ENCODE results near the gene DUOX2.

DUOX2 gene

GRCh38 chr15:45129651-45130129 lies 15.7 kb upstream of the DUOX2 start, which contains the start of the genes DUOX1 and DUOXA1:
TSS of gene DUOX1 (plus strand) at chr15:45129994. CDS start at chr15:45131967, 1,973 bp downstream.
TSS of gene DUOXA1 (minus strand) at chr15:45129879. CDS start at chr15:45123014, 6,865 bp downstream.
- Histone ChIP-seq H3K36me3 (no peaks in the 10 kb centered on the region), H3K9me3 (no peaks in the 10 kb centered on the region), H3K27me3 (peaks cover 99% of the 10 kb centered on the region), H3K4me3 (ENCODE audit: low read depth in 1 of 2, low read length in 1 of 2) (no peak within 1 kb of the TSS), H3K4me1 (ENCODE audit: control insufficient read depth in 1 of 2, insufficient read depth in 1 of 2, low read depth in 1 of 2, low read length in 1 of 2) (peaks cover 0 to 8% of the 10 kb centered on the region in 2 experiments), H3K27ac (no peak within 1 kb of the TSS)
- TF ChIP-seq CTCF (IDR thresholded peaks at IDR 0.05), result no peak

GRCh38 chr15:45128971-45129639 lies 15.1 kb upstream of the DUOX2 start:
- H3K4me3 ChIP-seq (ENCODE audit: low read depth in 1 of 2, low read length in 1 of 2), result no peak overlapping the region
- H3K27ac ChIP-seq, result no peak overlapping the region
- H3K36me3 ChIP-seq, result no peaks in the 10 kb centered on the region
- H3K4me1 ChIP-seq (ENCODE audit: control insufficient read depth in 1 of 2, insufficient read depth in 1 of 2, low read depth in 1 of 2, low read length in 1 of 2), result peaks cover 0 to 8% of the 10 kb centered on the region in 2 experiments
- no peaks in the 10 kb centered on the region for H3K9me3 ChIP-seq
- no peak for TF ChIP-seq CTCF (IDR thresholded peaks at IDR 0.05)
- peaks cover 99% of the 10 kb centered on the region for H3K27me3 ChIP-seq

GRCh38 chr15:45126535-45127158 lies 12.7 kb upstream of the DUOX2 start:
- Histone ChIP-seq H3K27me3 (peaks cover 99% of the 10 kb centered on the region), H3K9me3 (no peaks in the 10 kb centered on the region), H3K4me3 (ENCODE audit: low read depth in 1 of 2, low read length in 1 of 2) (no peak overlapping the region), H3K4me1 (ENCODE audit: control insufficient read depth in 1 of 2, insufficient read depth in 1 of 2, low read depth in 1 of 2, low read length in 1 of 2) (peaks cover 0 to 8% of the 10 kb centered on the region in 2 experiments), H3K27ac (no peak overlapping the region), H3K36me3 (no peaks in the 10 kb centered on the region)
- TF ChIP-seq CTCF (IDR thresholded peaks at IDR 0.05), result no peak

- H3K27me3 ChIP-seq, result peaks cover 96% of the 10 kb centered on the region
- no peak for TF ChIP-seq CTCF (IDR thresholded peaks at IDR 0.05)
- H3K4me1 ChIP-seq (ENCODE audit: control insufficient read depth in 1 of 2, insufficient read depth in 1 of 2, low read depth in 1 of 2, low read length in 1 of 2), result no peaks in the 10 kb centered on the region
- H3K27ac ChIP-seq, result no peak overlapping the region
- no peak overlapping the region for H3K4me3 ChIP-seq (ENCODE audit: low read depth in 1 of 2, low read length in 1 of 2)
- H3K36me3 ChIP-seq, result no peaks in the 10 kb centered on the region
- H3K9me3 ChIP-seq, result no peaks in the 10 kb centered on the region
Measured at GRCh38 chr15:45123397-45123796, 9.4 kb upstream of the DUOX2 start.

- Histone ChIP-seq H3K27me3 (peaks cover 96% of the 10 kb centered on the region), H3K4me3 (ENCODE audit: low read depth in 1 of 2, low read length in 1 of 2) (no peak overlapping the region), H3K9me3 (no peaks in the 10 kb centered on the region), H3K27ac (no peak overlapping the region), H3K4me1 (ENCODE audit: control insufficient read depth in 1 of 2, insufficient read depth in 1 of 2, low read depth in 1 of 2, low read length in 1 of 2) (peaks cover 3 to 6% of the 10 kb centered on the region in 2 experiments), H3K36me3 (no peaks in the 10 kb centered on the region)
- no peak for TF ChIP-seq CTCF (IDR thresholded peaks at IDR 0.05)
Measured at GRCh38 chr15:45122719-45123118, 8.7 kb upstream of the DUOX2 start.

Data from neutrophil (primary cell).